Measurements from ENCODE around the gene MAML2. TPM values are rescaled to one million over a fixed set of nuclear protein-coding genes. Genes with fewer than 3 reads are reported as not detected.

Gene MAML2
- total and polyA plus RNA-seq, 8 donors: 1.3 to 22.8 (median 12.1) TPM

DNA sequence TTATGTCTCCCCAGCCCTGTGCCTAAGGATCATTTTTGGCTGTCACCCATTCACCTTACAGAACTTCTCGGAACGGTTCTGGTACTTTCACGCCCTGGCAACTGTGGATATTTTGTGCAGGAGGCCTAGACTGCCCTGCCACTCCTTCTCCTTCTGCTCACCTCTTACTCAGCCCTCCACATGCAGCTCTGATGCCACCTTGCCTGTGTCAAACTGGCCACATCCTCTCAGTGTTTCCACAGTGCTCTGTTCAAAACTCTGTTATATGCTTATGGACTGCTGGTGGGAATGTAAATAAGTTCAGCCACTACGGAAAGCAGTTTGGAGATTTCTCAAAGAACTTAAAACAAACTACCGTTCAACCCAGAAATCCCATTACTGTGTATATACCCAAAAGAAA is 318.3 kb downstream of the MAML2 start:
- WGBS, 5 donors: 85 to 93% (median 89%) methylated on average over 5 of the region's 5 CpGs
- Histone ChIP-seq H3K27ac (no peak overlapping the region), H3K36me3 (no peaks in the 10 kb centered on the region), H3K9me3 (no peaks in the 10 kb centered on the region), H3K4me1 (no peaks in the 10 kb centered on the region), H3K4me3 (no peak overlapping the region), H3K27me3 (no peaks in the 10 kb centered on the region)
- DNase-seq: no peak
- TF ChIP-seq EP300 (IDR thresholded peaks at IDR 0.05) (no peak), POLR2AphosphoS5 (IDR thresholded peaks at IDR 0.05) (no peak), POLR2A (IDR thresholded peaks at IDR 0.05) (no peak)
- TF ChIP-seq, protein P1, sequence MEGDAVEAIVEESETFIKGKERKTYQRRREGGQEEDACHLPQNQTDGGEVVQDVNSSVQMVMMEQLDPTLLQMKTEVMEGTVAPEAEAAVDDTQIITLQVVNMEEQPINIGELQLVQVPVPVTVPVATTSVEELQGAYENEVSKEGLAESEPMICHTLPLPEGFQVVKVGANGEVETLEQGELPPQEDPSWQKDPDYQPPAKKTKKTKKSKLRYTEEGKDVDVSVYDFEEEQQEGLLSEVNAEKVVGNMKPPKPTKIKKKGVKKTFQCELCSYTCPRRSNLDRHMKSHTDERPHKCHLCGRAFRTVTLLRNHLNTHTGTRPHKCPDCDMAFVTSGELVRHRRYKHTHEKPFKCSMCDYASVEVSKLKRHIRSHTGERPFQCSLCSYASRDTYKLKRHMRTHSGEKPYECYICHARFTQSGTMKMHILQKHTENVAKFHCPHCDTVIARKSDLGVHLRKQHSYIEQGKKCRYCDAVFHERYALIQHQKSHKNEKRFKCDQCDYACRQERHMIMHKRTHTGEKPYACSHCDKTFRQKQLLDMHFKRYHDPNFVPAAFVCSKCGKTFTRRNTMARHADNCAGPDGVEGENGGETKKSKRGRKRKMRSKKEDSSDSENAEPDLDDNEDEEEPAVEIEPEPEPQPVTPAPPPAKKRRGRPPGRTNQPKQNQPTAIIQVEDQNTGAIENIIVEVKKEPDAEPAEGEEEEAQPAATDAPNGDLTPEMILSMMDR (IDR thresholded peaks at IDR 0.05): no peak
- intact Hi-C loops (cut with DNase I; ENCODE audit: low total_unique reads): no loop called here

DNA sequence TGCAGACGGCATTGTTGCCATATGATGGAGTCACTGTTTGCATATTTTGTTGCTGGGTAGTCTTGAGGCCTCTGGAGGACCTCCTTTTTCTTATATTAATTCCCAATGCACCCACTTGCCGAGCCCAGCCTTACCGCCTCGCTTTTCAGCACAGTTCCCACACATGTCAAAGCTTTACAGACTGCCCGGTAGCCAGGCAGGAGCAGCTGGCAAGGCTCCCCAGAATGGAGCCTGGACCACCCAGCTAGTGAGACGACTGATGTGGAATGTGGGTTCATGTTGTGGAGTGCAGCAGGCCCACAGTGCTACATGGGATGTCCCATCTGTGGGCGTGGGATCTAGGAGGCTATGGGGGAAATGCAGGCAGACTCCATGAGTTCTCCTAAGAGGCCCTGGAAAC is 319.7 kb downstream of the MAML2 start:
- no peaks in the 10 kb centered on the region for H3K9me3 ChIP-seq
- no peak overlapping the region for H3K4me3 ChIP-seq
- intact Hi-C loops (cut with DNase I; ENCODE audit: low total_unique reads): no loop called here
- no peaks in the 10 kb centered on the region for H3K36me3 ChIP-seq
- no peak overlapping the region for H3K27ac ChIP-seq
- WGBS, 5 donors: 76 to 91% (median 88%) methylated on average over 5 to 7 of the region's 7 CpGs
- no peak for TF ChIP-seq POLR2AphosphoS5 (IDR thresholded peaks at IDR 0.05)
- no peak for TF ChIP-seq EP300 (IDR thresholded peaks at IDR 0.05)
- TF ChIP-seq, protein P1 (IDR thresholded peaks at IDR 0.05): no peak
- no peak for TF ChIP-seq POLR2A (IDR thresholded peaks at IDR 0.05)
- no peaks in the 10 kb centered on the region for H3K4me1 ChIP-seq
- H3K27me3 ChIP-seq: no peaks in the 10 kb centered on the region
- DNase-seq: peak in 1 of 2 donors; percentile 57

DNA sequence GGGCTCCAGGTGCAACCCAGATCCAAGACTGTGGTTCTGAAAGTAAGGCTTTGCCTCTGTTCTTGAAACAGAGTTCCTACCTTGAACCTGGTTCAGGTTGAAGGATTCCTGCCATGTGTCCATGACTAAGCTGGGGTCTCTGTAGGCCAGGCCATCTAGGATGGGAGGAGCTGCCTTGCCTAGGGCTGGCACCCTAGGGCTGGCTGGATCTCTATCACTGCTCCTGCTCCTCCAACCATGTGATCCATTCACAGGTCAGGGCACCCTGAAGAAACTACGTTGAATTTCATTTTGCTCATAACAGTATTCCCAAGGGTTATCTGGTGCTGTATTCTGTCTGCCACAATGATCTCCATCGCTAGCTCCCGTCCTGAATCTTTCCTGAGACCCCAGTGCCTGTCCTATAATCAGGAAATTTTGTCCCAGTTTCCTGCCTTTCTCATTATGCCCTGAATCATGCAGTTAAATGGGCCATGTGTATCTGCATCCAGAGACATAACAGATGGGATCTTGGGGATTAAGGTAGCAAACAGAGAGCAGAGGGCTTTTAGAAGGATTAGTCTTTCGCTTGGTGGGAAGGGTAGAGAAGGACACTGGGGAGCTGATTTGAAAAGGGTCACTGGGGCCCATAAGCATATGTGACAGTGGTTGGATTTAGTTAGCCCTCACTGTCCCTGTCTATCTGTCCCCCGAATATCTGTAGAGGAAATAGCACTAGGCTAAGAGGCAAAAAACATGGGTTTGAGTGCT is 320.9 kb downstream of the MAML2 start:
- intact Hi-C loops (cut with DNase I; ENCODE audit: low total_unique reads): no loop called here
- 87 to 97% (median 94%) methylated on average over 5 of the region's 5 CpGs for WGBS, 5 donors
- H3K36me3 ChIP-seq: no peaks in the 10 kb centered on the region

DNA sequence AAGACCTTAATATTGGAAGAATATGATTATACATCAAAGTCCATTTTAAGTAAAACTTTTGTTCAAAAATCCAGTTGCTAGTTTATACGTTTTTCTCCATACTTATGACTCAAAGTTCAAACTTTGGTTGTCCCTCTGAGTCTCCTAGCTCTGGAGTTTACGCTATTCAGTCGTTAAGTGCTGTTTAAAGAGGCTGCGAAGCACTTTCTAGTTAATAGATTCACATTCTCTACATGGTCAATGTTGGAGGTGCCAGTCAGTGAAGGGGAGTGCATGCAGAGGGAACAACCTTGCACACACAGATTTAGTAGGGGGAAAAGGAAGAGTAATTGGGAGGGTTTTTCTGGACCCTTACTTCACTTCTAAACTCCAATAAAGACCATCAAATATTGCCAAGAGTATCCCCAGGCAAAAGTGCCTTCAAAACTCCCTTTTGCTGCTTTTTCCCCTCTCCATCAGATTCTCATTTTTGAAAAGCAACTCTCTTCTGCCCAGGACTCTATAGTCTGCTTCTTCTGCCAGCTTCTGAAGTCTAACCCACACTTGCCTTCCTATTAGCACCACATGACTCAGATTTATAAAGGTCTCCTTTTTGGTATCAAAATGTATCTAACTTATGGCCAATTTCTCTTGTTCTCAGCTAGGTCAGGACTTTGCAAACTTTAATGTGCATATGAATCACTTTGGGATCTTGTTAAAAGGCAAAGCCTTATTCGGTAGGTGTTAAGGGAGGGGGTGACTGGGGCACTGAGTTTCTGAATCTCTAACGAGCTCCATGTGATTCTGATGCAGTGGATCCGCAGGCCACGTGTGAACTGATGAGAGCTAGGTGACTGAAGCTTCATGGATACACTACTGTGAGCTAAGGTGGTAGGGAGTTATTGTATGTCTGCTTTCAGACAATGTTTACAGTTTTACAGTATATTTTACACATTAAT is 322.9 kb downstream of the MAML2 start:
- intact Hi-C loops (cut with DNase I; ENCODE audit: low total_unique reads): no loop called here
- H3K27ac ChIP-seq: no peak overlapping the region
- no peaks in the 10 kb centered on the region for H3K9me3 ChIP-seq
- 82 to 89% (median 86%) methylated on average over 8 of the region's 8 CpGs for WGBS, 5 donors
- H3K36me3 ChIP-seq: no peaks in the 10 kb centered on the region
- no peak overlapping the region for H3K4me3 ChIP-seq
- no peaks in the 10 kb centered on the region for H3K4me1 ChIP-seq
- TF ChIP-seq POLR2A (IDR thresholded peaks at IDR 0.05) (no peak), EP300 (IDR thresholded peaks at IDR 0.05) (no peak), POLR2AphosphoS5 (IDR thresholded peaks at IDR 0.05) (no peak)
- TF ChIP-seq, protein P1 (IDR thresholded peaks at IDR 0.05): no peak
- no peaks in the 10 kb centered on the region for H3K27me3 ChIP-seq
- DNase-seq: no peak

More for the DNA sequence above, 320.9 kb downstream of the MAML2 start:
- no peak overlapping the region for H3K4me3 ChIP-seq
- no peaks in the 10 kb centered on the region for H3K9me3 ChIP-seq
- DNase-seq: no peak
- no peak overlapping the region for H3K27ac ChIP-seq
- no peaks in the 10 kb centered on the region for H3K27me3 ChIP-seq
- H3K4me1 ChIP-seq: no peaks in the 10 kb centered on the region
- TF ChIP-seq EP300 (IDR thresholded peaks at IDR 0.05) (no peak), POLR2A (IDR thresholded peaks at IDR 0.05) (no peak)
- TF ChIP-seq, protein P1 (IDR thresholded peaks at IDR 0.05): no peak

All from stomach (tissue), 9 donors.